Activated CD4-positive, alpha-beta T cell treated with anti-CD3 and anti-CD28 coated beads, Interleukin-2, amount 10 ng/mL, durations not matched to agents 7 days and 5 days (primary cell): ENCODE data around the gene KLC4. TPM values are rescaled to one million over a fixed set of nuclear protein-coding genes. Genes with fewer than 3 reads are reported as not detected.
"Not testable (repeated sequence)": the region's sequence is repeated elsewhere in the genome, so short reads cannot be mapped to it uniquely, and the experiment has no call there.

ENCODE experiments used
- CTCF ChIA-PET: fragments of 350-600 bp; sonication (Branson Sonifier 250); formaldehyde crosslinking; loops from one replicate; lab custom pipeline; 2021; ENCODE audit warnings: antibody characterized with exemption; lab: Charles Lee
- POLR2A ChIA-PET: fragments of 350-600 bp; sonication (Branson Sonifier 250); formaldehyde crosslinking; loops from one replicate; lab custom pipeline; 2021; ENCODE audit warnings: antibody characterized with exemption; lab: Charles Lee
- DNase-seq: peaks from one replicate; pipeline ENCODE4 v3.0.0-alpha.2; 2020
- H3K27ac Mint-ChIP-seq: one replicate; pipeline ENCODE4 v1.8.0; 2021; ENCODE audit warnings: mild to moderate bottlenecking, moderate library complexity, mixed read lengths
- H3K27me3 Mint-ChIP-seq: one replicate; pipeline ENCODE4 v1.8.0; 2021; ENCODE audit warnings: mixed read lengths
- H3K36me3 Mint-ChIP-seq: one replicate; pipeline ENCODE4 v1.8.0; 2021; ENCODE audit warnings: low read depth, mixed read lengths
- H3K4me1 Mint-ChIP-seq: one replicate; pipeline ENCODE4 v1.8.0; 2021; ENCODE audit warnings: mixed read lengths
- H3K4me3 Mint-ChIP-seq: one replicate; pipeline ENCODE4 v1.8.0; 2021; ENCODE audit warnings: mild to moderate bottlenecking, moderate library complexity, mixed read lengths
- H3K9me3 Mint-ChIP-seq: one replicate; pipeline ENCODE4 v1.8.0; 2021; ENCODE audit warnings: mixed read lengths
- total RNA-seq, 2 experiments: library from RNA; stranded (reverse); gene quantifications; one replicate each; pipeline ENCODE4 v1.2.3, GENCODE V29; 2021

KLC4 gene
- total RNA-seq, 2 experiments from 2014 or later, result 12.7 to 17.0 TPM

- no peaks in the 10 kb centered on the region for H3K9me3 Mint-ChIP-seq
- H3K27me3 Mint-ChIP-seq, result peaks cover 28% of the 10 kb centered on the region
- H3K27ac Mint-ChIP-seq, result no peak overlapping the region
- CTCF ChIA-PET, result interaction anchor here (0.5 to 1.5 kb wide), 6 partner anchors 12 to 171 kb away, joined by 3 to 5 read pairs (median 3); no protein-coding TSS in a partner anchor
- H3K4me1 Mint-ChIP-seq, result peaks cover 2% of the 10 kb centered on the region
- H3K36me3 Mint-ChIP-seq, result no peaks in the 10 kb centered on the region
- peak overlapping the region; percentile 58 for H3K4me3 Mint-ChIP-seq
- POLR2A ChIA-PET, result interaction anchor here (0.8 kb wide), 1 partner anchor 148 kb away, joined by 7 read pairs; no protein-coding TSS in a partner anchor
- no peak for DNase-seq
Observed at GRCh38 chr6:43077333-43077809, 17.9 kb downstream of the KLC4 start.

GRCh38 chr6:43077981-43078511, 18.6 kb downstream of the KLC4 start:
- CTCF ChIA-PET, result interaction anchor here (0.5 to 1.5 kb wide), 2 partner anchors 15 to 66 kb away, joined by 3 to 5 read pairs; no protein-coding TSS in a partner anchor
- H3K27ac Mint-ChIP-seq, result no peak overlapping the region
- POLR2A ChIA-PET, result no interaction called here

GRCh38 chr6:43078691-43079090, 19.3 kb downstream of the KLC4 start:
- H3K4me1 Mint-ChIP-seq, result peaks cover 2% of the 10 kb centered on the region
- no peak overlapping the region for H3K4me3 Mint-ChIP-seq
- POLR2A ChIA-PET, result interaction anchor here (0.7 kb wide), 1 partner anchor 179 kb away, joined by 5 read pairs; no protein-coding TSS in a partner anchor
- H3K36me3 Mint-ChIP-seq, result no peaks in the 10 kb centered on the region
- H3K27me3 Mint-ChIP-seq, result peaks cover 28% of the 10 kb centered on the region
- CTCF ChIA-PET, result interaction anchor here (0.7 kb wide), 1 partner anchor 60 kb away, joined by 3 read pairs; no protein-coding TSS in a partner anchor
- DNase-seq, result no peak
- no peaks in the 10 kb centered on the region for H3K9me3 Mint-ChIP-seq
- H3K27ac Mint-ChIP-seq, result no peak overlapping the region

More at GRCh38 chr6:43077981-43078511, 18.6 kb downstream of the KLC4 start:
- Mint-ChIP-seq H3K9me3 (no peaks in the 10 kb centered on the region), H3K27me3 (peaks cover 28% of the 10 kb centered on the region), H3K4me1 (peaks cover 2% of the 10 kb centered on the region), H3K4me3 (no peak overlapping the region), H3K36me3 (no peaks in the 10 kb centered on the region)
- DNase-seq, result no peak

GRCh38 chr6:43081043-43081442, 21.6 kb downstream of the KLC4 start:
- no peaks in the 10 kb centered on the region for H3K36me3 Mint-ChIP-seq
- ChIA-PET CTCF (no interaction called here), POLR2A (interaction anchor here (0.6 kb wide), 1 partner anchor 39 kb away, joined by 3 read pairs; no protein-coding TSS in a partner anchor)
- H3K4me3 Mint-ChIP-seq, result no peak overlapping the region
- no peaks in the 10 kb centered on the region for H3K9me3 Mint-ChIP-seq
- peaks cover 2% of the 10 kb centered on the region for H3K4me1 Mint-ChIP-seq
- peaks cover 26% of the 10 kb centered on the region for H3K27me3 Mint-ChIP-seq
- H3K27ac Mint-ChIP-seq, result no peak overlapping the region
- no peak for DNase-seq

GRCh38 chr6:43081922-43082321, 22.5 kb downstream of the KLC4 start:
- CTCF ChIA-PET, DNase-seq, H3K9me3 Mint-ChIP-seq, H3K36me3 Mint-ChIP-seq, H3K4me3 Mint-ChIP-seq, H3K4me1 Mint-ChIP-seq, H3K27ac Mint-ChIP-seq: not testable (repeated sequence)
- H3K27me3 Mint-ChIP-seq, result peaks cover 21% of the 10 kb centered on the region
- POLR2A ChIA-PET, result interaction anchor here (0.6 kb wide), 2 partner anchors 40 to 145 kb away, joined by 3 read pairs; no protein-coding TSS in a partner anchor

GRCh38 chr6:43082806-43083655, 23.6 kb downstream of the KLC4 start:
- no peak for DNase-seq
- no peaks in the 10 kb centered on the region for H3K36me3 Mint-ChIP-seq
- H3K27me3 Mint-ChIP-seq, result peaks cover 10% of the 10 kb centered on the region
- no peak overlapping the region for H3K27ac Mint-ChIP-seq
- ChIA-PET POLR2A (interaction anchor here (0.6 kb wide), 1 partner anchor 1235 kb away, joined by 3 read pairs; no protein-coding TSS in a partner anchor), CTCF (no interaction called here)
- peaks cover 2% of the 10 kb centered on the region for H3K4me1 Mint-ChIP-seq
- no peaks in the 10 kb centered on the region for H3K9me3 Mint-ChIP-seq
- no peak overlapping the region for H3K4me3 Mint-ChIP-seq

GRCh38 chr6:43086022-43086658, 26.7 kb downstream of the KLC4 start:
- H3K36me3 Mint-ChIP-seq, result no peaks in the 10 kb centered on the region
- no peak overlapping the region for H3K4me3 Mint-ChIP-seq
- CTCF ChIA-PET, result interaction anchor here (1.3 kb wide), 1 partner anchor 10 kb away, joined by 3 read pairs; the partner anchor contains the start of gene PTK7
- no peak for DNase-seq
- H3K27ac Mint-ChIP-seq, result no peak overlapping the region
- POLR2A ChIA-PET, result interaction anchor here (0.6 kb wide), 1 partner anchor 39 kb away, joined by 4 read pairs; no protein-coding TSS in a partner anchor
- no peaks in the 10 kb centered on the region for H3K27me3 Mint-ChIP-seq
- H3K9me3 Mint-ChIP-seq, result no peaks in the 10 kb centered on the region
- H3K4me1 Mint-ChIP-seq, result peaks cover 2% of the 10 kb centered on the region

- Mint-ChIP-seq H3K4me3 (no peak overlapping the region), H3K36me3 (no peaks in the 10 kb centered on the region), H3K9me3 (no peaks in the 10 kb centered on the region), H3K27ac (no peak overlapping the region), H3K27me3 (no peaks in the 10 kb centered on the region), H3K4me1 (peaks cover 12% of the 10 kb centered on the region)
- ChIA-PET POLR2A (no interaction called here), CTCF (interaction anchor here (0.6 kb wide), 2 partner anchors 49 to 203 kb away, joined by 3 to 4 read pairs; no protein-coding TSS in a partner anchor)
- DNase-seq, result no peak
Observed at GRCh38 chr6:43088654-43089056, 29.2 kb downstream of the KLC4 start.

GRCh38 chr6:43089467-43089866, 30.0 kb downstream of the KLC4 start:
- Mint-ChIP-seq H3K4me3 (no peak overlapping the region), H3K27me3 (no peaks in the 10 kb centered on the region), H3K36me3 (no peaks in the 10 kb centered on the region), H3K4me1 (peaks cover 16% of the 10 kb centered on the region), H3K9me3 (no peaks in the 10 kb centered on the region), H3K27ac (no peak overlapping the region)
- no peak for DNase-seq
- ChIA-PET CTCF (interaction anchor here (0.9 kb wide), 1 partner anchor 12 kb away, joined by 3 read pairs; no protein-coding TSS in a partner anchor), POLR2A (no interaction called here)

- no peaks in the 10 kb centered on the region for H3K27me3 Mint-ChIP-seq
- CTCF ChIA-PET, result interaction anchor here (0.6 to 0.9 kb wide), 2 partner anchors 13 to 62 kb away, joined by 3 read pairs; no protein-coding TSS in a partner anchor
- H3K4me1 Mint-ChIP-seq, result peaks cover 16% of the 10 kb centered on the region
- no peaks in the 10 kb centered on the region for H3K9me3 Mint-ChIP-seq
- POLR2A ChIA-PET, result no interaction called here
- no peak overlapping the region for H3K27ac Mint-ChIP-seq
- no peak overlapping the region for H3K4me3 Mint-ChIP-seq
- no peaks in the 10 kb centered on the region for H3K36me3 Mint-ChIP-seq
- DNase-seq, result no peak
Observed at GRCh38 chr6:43089874-43090558, 30.6 kb downstream of the KLC4 start.

GRCh38 chr6:43090559-43090956, 31.1 kb downstream of the KLC4 start:
- Mint-ChIP-seq H3K27ac (no peak overlapping the region), H3K4me1 (peaks cover 19% of the 10 kb centered on the region), H3K27me3 (no peaks in the 10 kb centered on the region), H3K36me3 (no peaks in the 10 kb centered on the region), H3K4me3 (no peak overlapping the region), H3K9me3 (no peaks in the 10 kb centered on the region)
- ChIA-PET POLR2A (no interaction called here), CTCF (interaction anchor here (0.6 kb wide), 2 partner anchors 25 to 61 kb away, joined by 3 read pairs; no protein-coding TSS in a partner anchor)
- no peak for DNase-seq
